Pancreas (tissue), 10 donors: Measurements from ENCODE around the gene NKD1. TPM values are rescaled to one million over a fixed set of nuclear protein-coding genes. Genes with fewer than 3 reads are reported as not detected.
"Not testable (repeated sequence)": the region's sequence is repeated elsewhere in the genome, so short reads cannot be mapped to it uniquely, and the experiment has no call there.

ENCODE experiments used
- ATAC-seq, 4 donors: fragments of 200-7000 bp; cut with Tn5 transposase; one replicate each; pipeline versions ENCODE4 v1.8.0 to v1.9.1; 2020; ENCODE audit warnings: mild to moderate bottlenecking in 4 of 4, moderate library complexity in 4 of 4
- DNase-seq, 6 donors: peaks; one replicate each; pipeline ENCODE4 v3.0.0-alpha.2; 2020
- FAIRE-seq: peaks from 2 replicates; lab custom pipeline; 2012; peaks lifted over from hg19 to GRCh38; lab: Jason Lieb, UNC
- H3K27ac ChIP-seq, 4 donors: fragments of 200-600 bp; sonication (generic); 1 replicate in 3 of 4; 2 replicates in 1 of 4; pipeline versions ENCODE4 v1.5.0 to v1.8.0; 2020
- H3K27me3 ChIP-seq, 4 donors: fragments of 200-600 bp; one replicate each; pipeline ENCODE4 v1.8.0; 2021
- H3K36me3 ChIP-seq, 3 donors: fragments of 200-600 bp; sonication (generic) in 1 of 3; one replicate each; pipeline versions ENCODE4 v1.5.0 to v1.8.0; 2020 to 2021
- H3K4me1 ChIP-seq, 3 donors: fragments of 200-600 bp; one replicate each; pipeline ENCODE4 v1.8.0; 2021
- H3K4me3 ChIP-seq, 4 donors: fragments of 200-600 bp; sonication (generic) in 2 of 4; one replicate each; pipeline versions ENCODE4 v1.5.0 to v1.8.0; 2020 to 2021
- H3K9me3 ChIP-seq, 4 donors: fragments of 200-600 bp; one replicate each; pipeline ENCODE4 v1.8.0; 2021
- WGBS, 2 donors: extraction: QIAGEN DNeasy Blood & Tissue Kit; methylation state at CpG; one replicate each; pipeline ENCODE4 v1.1.7; 2013; 5-methylcytosine and 5-hydroxymethylcytosine counted together
- intact Hi-C, 3 donors: fragments of 100-400 bp; cut with DNase I; formaldehyde crosslinking; loops; one replicate each; pipeline versions ENCODE4 v1.11.1 to v1.14.2; 2022
- polyA plus RNA-seq, 2 donors: library from polyadenylated mRNA; stranded (reverse); fragments of 200-250 nt; gene quantifications; one replicate each; pipeline ENCODE4 v1.2.3, GENCODE V29; 2013
- total RNA-seq, 6 donors: library from RNA; stranded (reverse); fragmentation: NEBNext Ultra II Directional in 4 of 6; extraction: Animal tissue kit (Norgen Biotek cat#: 25700) in 4 of 6; gene quantifications; one replicate each; pipeline versions ENCODE4 v1.2.1 to v1.2.4, GENCODE V29; 2021 to 2023
- TF ChIP-seq, protein P1 (sequence below), 4 donors: fragments of 200-600 bp; sonication (generic) in 3 of 4; IDR thresholded peaks; one replicate each; pipeline versions ENCODE4 v1.5.0 to v1.8.0; 2021; ENCODE audit warnings: antibody characterized with exemption in 4 of 4
- donor health status: healthy with polysubstance abuse.
- donor health status: DM: no; HTN: no; CAD: no; lungs with moderate emphysema.
- donor health status: DM: no; HTN: no; CAD: no.
- donor health status: control.
- donor health status: control.
- donor health status: Bipolar disorder and iron deficiency.
- donor health status: DM: yes; HTN: yes; CAD: no.
- donor health status: DM: no; HTN: no; CAD: no.
- donor health status: DM: no; HTN: no; CAD: no.
- donor health status: DM: yes; HTN: yes; CAD: no.

Gene NKD1
- total and polyA plus RNA-seq, 8 donors, result 0.45 to 5.8 (median 4.4) TPM

DNA sequence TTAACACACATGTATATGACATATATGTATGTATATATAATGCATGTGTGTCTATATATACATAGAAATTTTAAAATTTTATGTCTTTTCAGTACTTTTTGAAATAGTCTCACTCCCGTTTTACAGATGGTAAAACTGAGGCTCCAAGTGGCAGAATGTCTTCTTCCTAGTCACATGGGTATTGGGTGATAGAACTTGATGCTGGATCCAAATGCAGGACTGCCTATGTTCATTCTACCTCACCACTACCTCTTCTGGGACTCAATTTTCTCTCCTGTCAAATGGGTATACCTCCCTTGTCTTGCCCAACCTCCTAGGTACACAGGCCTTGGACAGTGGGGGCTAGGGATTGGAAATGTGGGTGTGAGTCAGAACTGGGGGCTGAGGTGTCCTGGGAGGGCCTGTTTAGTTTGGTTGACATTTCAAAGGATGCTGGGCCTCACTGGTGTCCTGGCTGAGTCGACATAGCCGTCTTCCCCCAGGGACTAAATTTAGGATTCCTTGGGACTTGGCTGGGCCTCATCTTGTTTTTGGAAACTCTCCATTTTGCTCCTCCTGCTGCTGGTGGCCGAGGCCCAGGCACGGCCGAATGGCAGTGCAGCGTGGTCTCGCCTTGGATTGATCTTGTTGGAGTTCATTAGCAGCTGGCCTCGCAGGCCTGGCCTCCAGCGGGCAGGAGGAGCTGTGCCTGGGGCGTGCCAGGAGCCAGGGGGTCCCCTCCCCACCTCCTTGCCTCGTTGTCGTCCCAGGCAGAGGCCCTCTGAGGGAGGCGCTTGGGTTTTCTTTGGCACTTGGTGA, 25.9 kb downstream of the NKD1 start:
- TF ChIP-seq, protein P1, sequence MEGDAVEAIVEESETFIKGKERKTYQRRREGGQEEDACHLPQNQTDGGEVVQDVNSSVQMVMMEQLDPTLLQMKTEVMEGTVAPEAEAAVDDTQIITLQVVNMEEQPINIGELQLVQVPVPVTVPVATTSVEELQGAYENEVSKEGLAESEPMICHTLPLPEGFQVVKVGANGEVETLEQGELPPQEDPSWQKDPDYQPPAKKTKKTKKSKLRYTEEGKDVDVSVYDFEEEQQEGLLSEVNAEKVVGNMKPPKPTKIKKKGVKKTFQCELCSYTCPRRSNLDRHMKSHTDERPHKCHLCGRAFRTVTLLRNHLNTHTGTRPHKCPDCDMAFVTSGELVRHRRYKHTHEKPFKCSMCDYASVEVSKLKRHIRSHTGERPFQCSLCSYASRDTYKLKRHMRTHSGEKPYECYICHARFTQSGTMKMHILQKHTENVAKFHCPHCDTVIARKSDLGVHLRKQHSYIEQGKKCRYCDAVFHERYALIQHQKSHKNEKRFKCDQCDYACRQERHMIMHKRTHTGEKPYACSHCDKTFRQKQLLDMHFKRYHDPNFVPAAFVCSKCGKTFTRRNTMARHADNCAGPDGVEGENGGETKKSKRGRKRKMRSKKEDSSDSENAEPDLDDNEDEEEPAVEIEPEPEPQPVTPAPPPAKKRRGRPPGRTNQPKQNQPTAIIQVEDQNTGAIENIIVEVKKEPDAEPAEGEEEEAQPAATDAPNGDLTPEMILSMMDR (IDR thresholded peaks at IDR 0.05), result no peak
- no peak for DNase-seq
- intact Hi-C loops, result no loop called here
- Histone ChIP-seq H3K9me3 (no peaks in the 10 kb centered on the region), H3K4me3 (no peak overlapping the region), H3K4me1 (no peaks in the 10 kb centered on the region), H3K36me3 (no peaks in the 10 kb centered on the region), H3K27me3 (no peaks in the 10 kb centered on the region), H3K27ac (no peak overlapping the region)
- no peak for FAIRE-seq
- ATAC-seq, result no peak
- 84 to 88% methylated on average over 14 of the region's 14 CpGs for WGBS, 2 donors

DNA sequence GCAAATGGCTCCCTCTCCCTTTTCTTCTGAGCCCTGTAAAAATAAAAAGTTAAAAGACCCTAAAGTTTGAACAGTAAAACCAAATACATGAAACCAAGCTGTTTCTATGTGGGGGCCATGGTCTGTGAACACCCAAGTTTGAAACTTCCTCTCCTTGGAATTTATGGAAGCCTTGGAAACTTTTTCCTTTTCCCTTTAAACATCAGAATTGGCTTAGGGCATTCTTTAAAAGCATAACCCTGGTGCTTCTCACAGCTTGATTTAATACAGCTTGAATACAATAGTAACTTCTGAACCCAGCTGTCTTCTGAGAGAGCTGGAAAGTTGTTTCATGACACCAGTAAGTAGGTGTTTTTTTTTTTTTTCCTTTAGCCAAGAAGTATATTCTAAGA, 26.5 kb downstream of the NKD1 start:
- ATAC-seq, result no peak
- Histone ChIP-seq H3K27me3 (no peaks in the 10 kb centered on the region), H3K9me3 (no peaks in the 10 kb centered on the region), H3K4me3 (no peak overlapping the region), H3K36me3 (no peaks in the 10 kb centered on the region), H3K4me1 (no peaks in the 10 kb centered on the region), H3K27ac (no peak overlapping the region)
- DNase-seq, result no peak
- FAIRE-seq, result peak; percentile 63
- TF ChIP-seq, protein P1 (IDR thresholded peaks at IDR 0.05), result no peak
- intact Hi-C loops, result no loop called here

DNA sequence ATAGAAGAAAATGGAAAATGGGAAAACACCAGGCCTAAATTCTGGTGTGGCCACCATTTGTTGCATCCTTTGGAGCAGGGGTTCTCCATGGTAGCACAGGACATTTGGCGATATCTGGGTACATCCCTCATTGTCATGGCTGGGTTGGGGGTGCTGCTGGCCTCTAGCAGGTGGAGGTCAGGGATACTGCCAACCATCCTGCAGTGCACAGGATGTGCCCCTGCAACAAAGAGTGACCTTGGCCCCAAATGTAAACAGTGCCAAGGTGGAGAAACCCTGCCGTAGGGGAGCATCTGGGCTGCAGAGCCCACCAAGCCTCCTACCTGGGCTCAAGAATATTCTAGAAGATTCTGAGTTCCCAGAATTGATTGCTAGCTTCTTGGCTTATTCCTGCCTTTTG, 27.5 kb downstream of the NKD1 start:
- H3K27me3 ChIP-seq, result no peaks in the 10 kb centered on the region
- no peaks in the 10 kb centered on the region for H3K36me3 ChIP-seq
- no peak overlapping the region for H3K4me3 ChIP-seq
- FAIRE-seq (no peak), ATAC-seq (no peak), DNase-seq (no peak)
- no peaks in the 10 kb centered on the region for H3K9me3 ChIP-seq
- H3K27ac ChIP-seq, result no peak overlapping the region
- intact Hi-C loops, result no loop called here
- WGBS, 2 donors, result 89 to 92% methylated on average over 2 of the region's 2 CpGs
- no peaks in the 10 kb centered on the region for H3K4me1 ChIP-seq
- TF ChIP-seq, protein P1 (IDR thresholded peaks at IDR 0.05), result no peak

GRCh38 chr16:50576403-50577113, 28.4 kb downstream of the NKD1 start:
- no peak overlapping the region for H3K4me3 ChIP-seq
- H3K9me3 ChIP-seq, result no peaks in the 10 kb centered on the region
- no peaks in the 10 kb centered on the region for H3K27me3 ChIP-seq
- WGBS, 2 donors, result 97% methylated on average over 3 of the region's 3 CpGs
- no peak overlapping the region for H3K27ac ChIP-seq
- no peak for ATAC-seq
- TF ChIP-seq, protein P1 (IDR thresholded peaks at IDR 0.05), result no peak
- intact Hi-C loops, result no loop called here
- no peak for FAIRE-seq
- DNase-seq, result no peak
- H3K4me1 ChIP-seq, result no peaks in the 10 kb centered on the region
- H3K36me3 ChIP-seq, result no peaks in the 10 kb centered on the region

DNA sequence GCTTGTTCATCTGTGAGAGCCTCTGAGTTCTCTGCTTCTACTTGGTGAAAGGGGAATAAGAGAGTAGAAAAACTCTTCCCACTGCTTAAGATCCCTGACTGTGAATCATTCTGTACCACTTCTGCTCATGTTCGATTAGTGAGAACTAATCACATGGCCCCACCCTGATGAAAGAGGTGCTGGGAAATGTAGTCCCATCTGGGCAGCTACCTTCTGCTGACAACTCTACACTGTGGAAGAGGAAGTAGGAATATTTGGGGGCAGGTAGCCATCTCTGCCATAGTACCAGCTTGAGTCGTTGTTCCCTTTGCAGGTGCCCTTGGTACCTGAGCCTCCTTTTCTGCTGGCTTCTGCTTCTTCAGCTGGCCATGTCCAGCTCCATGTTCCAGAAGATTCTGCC, 29.9 kb downstream of the NKD1 start:
- Histone ChIP-seq H3K4me3 (no peak overlapping the region), H3K9me3 (no peaks in the 10 kb centered on the region), H3K27ac (no peak overlapping the region), H3K36me3 (no peaks in the 10 kb centered on the region), H3K27me3 (no peaks in the 10 kb centered on the region), H3K4me1 (no peaks in the 10 kb centered on the region)
- TF ChIP-seq, protein P1 (IDR thresholded peaks at IDR 0.05), result no peak
- peak in 1 of 4 donors; percentile 16 for ATAC-seq
- intact Hi-C loops, result no loop called here
- WGBS, 2 donors, result 67 to 75% methylated on average over 2 of the region's 2 CpGs
- no peak for FAIRE-seq
- DNase-seq, result no peak

GRCh38 chr16:50579373-50579772, 31.2 kb downstream of the NKD1 start:
- intact Hi-C loops, H3K4me3 ChIP-seq, H3K36me3 ChIP-seq, H3K27me3 ChIP-seq, H3K4me1 ChIP-seq, FAIRE-seq, H3K9me3 ChIP-seq, H3K27ac ChIP-seq, DNase-seq, ATAC-seq: not testable (repeated sequence)
- 98 to 99% methylated on average over 31 to 32 of the region's 32 CpGs for WGBS, 2 donors
